ENCODE results near the gene CHIT1.

Gene CHIT1

GRCh38 chr1:203274603-203275381 is 45.3 kb upstream of the CHIT1 start:
- no peak for TF ChIP-seq OSR1 (CRISPR knock-in tag; IDR thresholded peaks at IDR 0.05)
- no peak for TF ChIP-seq PPARA (CRISPR knock-in tag; IDR thresholded peaks at IDR 0.05; ENCODE audit: borderline replicate concordance)
- no peak for TF ChIP-seq ZNF70 (CRISPR knock-in tag; IDR thresholded peaks at IDR 0.05)
- TF ChIP-seq RARB (CRISPR knock-in tag; IDR thresholded peaks at IDR 0.05), result no peak
- no peak for TF ChIP-seq TOX (CRISPR knock-in tag; IDR thresholded peaks at IDR 0.05; ENCODE audit: borderline replicate concordance)
- TF ChIP-seq SNAI2 (CRISPR knock-in tag; IDR thresholded peaks at IDR 0.05), result no peak
- TF ChIP-seq BACH2 (CRISPR knock-in tag; IDR thresholded peaks at IDR 0.05; ENCODE audit: borderline replicate concordance), result no peak
- TF ChIP-seq ARNTL (CRISPR knock-in tag; IDR thresholded peaks at IDR 0.05; ENCODE audit: borderline replicate concordance, low read depth), result no peak
- no peak for TF ChIP-seq CREB5 (CRISPR knock-in tag; IDR thresholded peaks at IDR 0.05; ENCODE audit: low read depth)
- no peak for TF ChIP-seq ZC3H10 (CRISPR knock-in tag; IDR thresholded peaks at IDR 0.05)
- no peak for TF ChIP-seq ZFP30 (CRISPR knock-in tag; IDR thresholded peaks at IDR 0.05)
- TF ChIP-seq ZNF565 (CRISPR knock-in tag; conservative IDR thresholded peaks at IDR 0.05; ENCODE audit: low read depth), result no peak
- TF ChIP-seq, protein P1, sequence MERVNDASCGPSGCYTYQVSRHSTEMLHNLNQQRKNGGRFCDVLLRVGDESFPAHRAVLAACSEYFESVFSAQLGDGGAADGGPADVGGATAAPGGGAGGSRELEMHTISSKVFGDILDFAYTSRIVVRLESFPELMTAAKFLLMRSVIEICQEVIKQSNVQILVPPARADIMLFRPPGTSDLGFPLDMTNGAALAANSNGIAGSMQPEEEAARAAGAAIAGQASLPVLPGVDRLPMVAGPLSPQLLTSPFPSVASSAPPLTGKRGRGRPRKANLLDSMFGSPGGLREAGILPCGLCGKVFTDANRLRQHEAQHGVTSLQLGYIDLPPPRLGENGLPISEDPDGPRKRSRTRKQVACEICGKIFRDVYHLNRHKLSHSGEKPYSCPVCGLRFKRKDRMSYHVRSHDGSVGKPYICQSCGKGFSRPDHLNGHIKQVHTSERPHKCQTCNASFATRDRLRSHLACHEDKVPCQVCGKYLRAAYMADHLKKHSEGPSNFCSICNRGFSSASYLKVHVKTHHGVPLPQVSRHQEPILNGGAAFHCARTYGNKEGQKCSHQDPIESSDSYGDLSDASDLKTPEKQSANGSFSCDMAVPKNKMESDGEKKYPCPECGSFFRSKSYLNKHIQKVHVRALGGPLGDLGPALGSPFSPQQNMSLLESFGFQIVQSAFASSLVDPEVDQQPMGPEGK (CRISPR knock-in tag; IDR thresholded peaks at IDR 0.05; ENCODE audit: borderline replicate concordance), result no peak
- no peak for TF ChIP-seq ESRRG (CRISPR knock-in tag; IDR thresholded peaks at IDR 0.05)
- no peak for TF ChIP-seq ZNF8 (CRISPR knock-in tag; IDR thresholded peaks at IDR 0.05)
- TF ChIP-seq TCF4 (CRISPR knock-in tag; IDR thresholded peaks at IDR 0.05; ENCODE audit: borderline replicate concordance), result no peak
- no peak for TF ChIP-seq ZFP3 (CRISPR knock-in tag; IDR thresholded peaks at IDR 0.05)
- no peak for ATAC-seq

DNA sequence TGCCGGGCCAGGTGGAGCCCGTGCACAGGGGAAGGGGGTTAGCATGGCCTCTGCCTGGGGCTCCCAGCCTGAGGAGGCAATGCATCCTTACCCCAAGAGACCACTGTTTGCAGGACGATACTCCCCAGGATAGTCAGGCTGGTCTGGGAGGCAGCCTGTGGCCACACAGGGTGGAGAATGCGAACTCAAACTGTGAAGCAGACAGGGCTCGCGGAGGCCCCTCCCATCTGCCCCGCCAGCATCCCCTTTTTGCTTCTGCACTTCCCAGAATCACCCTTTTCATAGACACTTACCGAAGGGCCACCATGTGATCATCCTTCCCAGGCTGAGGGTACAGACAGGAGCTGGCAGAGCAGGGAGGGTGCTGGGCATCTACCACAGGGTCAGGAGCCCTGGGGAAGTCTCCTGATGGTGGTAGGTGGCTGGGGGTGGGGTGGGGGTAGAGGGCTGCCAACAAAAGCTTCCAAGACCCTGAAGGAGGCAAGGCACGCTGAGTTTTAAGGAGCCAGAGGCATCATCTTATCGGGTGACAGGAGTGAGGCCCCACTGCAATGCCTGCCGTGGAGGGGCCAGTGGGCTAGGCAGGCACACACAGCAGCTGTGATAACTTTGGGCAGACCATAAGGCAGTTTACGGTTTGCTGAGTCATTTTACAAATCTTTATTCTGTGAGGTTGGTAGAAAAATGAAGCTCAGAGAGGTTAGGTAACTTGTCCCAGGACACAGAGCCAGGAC is 44.6 kb upstream of the CHIT1 start:
- no peak for ATAC-seq

More for the DNA sequence above, 44.6 kb upstream of the CHIT1 start:
- TF ChIP-seq BACH2 (CRISPR knock-in tag; IDR thresholded peaks at IDR 0.05; ENCODE audit: borderline replicate concordance), result no peak
- TF ChIP-seq GLIS3 (CRISPR knock-in tag; IDR thresholded peaks at IDR 0.05), result no peak
- TF ChIP-seq, protein P1 (CRISPR knock-in tag; IDR thresholded peaks at IDR 0.05; ENCODE audit: borderline replicate concordance), result no peak
- TF ChIP-seq ARNTL (CRISPR knock-in tag; IDR thresholded peaks at IDR 0.05; ENCODE audit: borderline replicate concordance, low read depth), result no peak
- TF ChIP-seq ZNF70 (CRISPR knock-in tag; IDR thresholded peaks at IDR 0.05), result no peak
- TF ChIP-seq, protein P2, sequence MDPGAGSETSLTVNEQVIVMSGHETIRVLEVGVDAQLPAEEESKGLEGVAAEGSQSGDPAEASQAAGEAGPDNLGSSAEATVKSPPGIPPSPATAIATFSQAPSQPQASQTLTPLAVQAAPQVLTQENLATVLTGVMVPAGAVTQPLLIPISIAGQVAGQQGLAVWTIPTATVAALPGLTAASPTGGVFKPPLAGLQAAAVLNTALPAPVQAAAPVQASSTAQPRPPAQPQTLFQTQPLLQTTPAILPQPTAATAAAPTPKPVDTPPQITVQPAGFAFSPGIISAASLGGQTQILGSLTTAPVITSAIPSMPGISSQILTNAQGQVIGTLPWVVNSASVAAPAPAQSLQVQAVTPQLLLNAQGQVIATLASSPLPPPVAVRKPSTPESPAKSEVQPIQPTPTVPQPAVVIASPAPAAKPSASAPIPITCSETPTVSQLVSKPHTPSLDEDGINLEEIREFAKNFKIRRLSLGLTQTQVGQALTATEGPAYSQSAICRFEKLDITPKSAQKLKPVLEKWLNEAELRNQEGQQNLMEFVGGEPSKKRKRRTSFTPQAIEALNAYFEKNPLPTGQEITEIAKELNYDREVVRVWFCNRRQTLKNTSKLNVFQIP (CRISPR knock-in tag; IDR thresholded peaks at IDR 0.05; ENCODE audit: borderline replicate concordance, low read depth), result no peak
- TF ChIP-seq PPARA (CRISPR knock-in tag; IDR thresholded peaks at IDR 0.05; ENCODE audit: borderline replicate concordance), result no peak
- no peak for TF ChIP-seq ZNF8 (CRISPR knock-in tag; IDR thresholded peaks at IDR 0.05)
- no peak for TF ChIP-seq RARB (CRISPR knock-in tag; IDR thresholded peaks at IDR 0.05)
- no peak for TF ChIP-seq TOX (CRISPR knock-in tag; IDR thresholded peaks at IDR 0.05; ENCODE audit: borderline replicate concordance)
